ENCODE data around the gene RBCK1. TPM values are rescaled to one million over a fixed set of nuclear protein-coding genes. Genes with fewer than 3 reads are reported as not detected.

RBCK1 gene
- total and polyA plus RNA-seq, 10 of the 15 experiments (the other 5 are each of a cell fraction or from before 2014, with no cell fraction given): 14.1 to 99.7 (median 76.0) TPM

DNA sequence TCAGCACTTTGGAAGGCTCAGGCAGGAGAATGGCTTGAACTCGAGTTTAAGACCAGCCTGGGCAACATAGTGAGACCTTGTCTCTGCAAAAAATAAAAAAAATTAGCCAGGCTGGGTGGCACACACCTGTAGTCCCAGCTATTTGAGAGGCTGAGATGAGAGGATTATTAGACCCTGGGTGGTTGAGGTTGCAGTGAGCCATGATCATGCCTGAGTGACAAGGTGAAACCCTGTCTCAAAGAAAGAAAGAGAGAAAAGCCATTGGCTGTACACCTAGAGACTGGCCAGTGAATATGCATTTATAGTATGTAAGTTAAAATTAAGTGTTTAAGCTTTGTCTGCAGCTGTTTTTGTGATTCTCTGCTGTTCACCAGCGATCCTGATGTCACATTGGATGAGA, 6.1 kb downstream of the RBCK1 start:
- ATAC-seq (no peak), DNase-seq (ENCODE audit: low read depth, low spot score) (no peak), FAIRE-seq (no peak)
- TF ChIP-seq NBN (IDR thresholded peaks at IDR 0.05) (no peak), FOXK2 (IDR thresholded peaks at IDR 0.05) (no peak)
- Histone ChIP-seq H3K27ac (ENCODE audit: control insufficient read depth, insufficient read depth) (no peak overlapping the region), H2AFZ (ENCODE audit: control insufficient read depth, low read depth, low read length) (no peak overlapping the region), H3K4me1 (ENCODE audit: control insufficient read depth, insufficient read depth, low read length) (peaks cover 2% of the 10 kb centered on the region; the same call in 1 of the 2 replicates), H3K4me2 (ENCODE audit: control insufficient read depth, insufficient read depth) (no peak overlapping the region), H3K79me2 (ENCODE audit: control insufficient read depth, insufficient read depth, low read length) (peaks cover 39% of the 10 kb centered on the region), H3K4me3 (no peak overlapping the region), H4K20me1 (ENCODE audit: control insufficient read depth, insufficient read depth) (no peaks in the 10 kb centered on the region), H3K36me3 (ENCODE audit: control insufficient read depth in 2 of 2, insufficient read depth in 2 of 2, low read length in 1 of 2) (peaks cover 2 to 17% of the 10 kb centered on the region in 2 experiments; a peak in 3 of 4 replicates), H3K27me3 (replicated peaks in 1 of 2; ENCODE audit: control insufficient read depth in 2 of 2, insufficient read depth in 2 of 2, low read length in 1 of 2) (no peaks in the 10 kb centered on the region), H3K9me3 (replicated peaks; ENCODE audit: control insufficient read depth, insufficient read depth, low read length) (no peaks in the 10 kb centered on the region), H3K9ac (ENCODE audit: control insufficient read depth, insufficient read depth, low read length) (no peak overlapping the region)
- intact Hi-C loops (cut with micrococcal nuclease; ENCODE audit: unreplicated experiment) (no loop called here), in situ Hi-C loops (cut with MboI) (no loop called here)
- CTCF ChIA-PET: interaction anchor here (0.7 to 1.0 kb wide), 3 partner anchors 14 to 20 kb away, joined by 3 read pairs; no protein-coding TSS in a partner anchor
- BruUV-seq (replicated peaks): no TSS peak
- SMC1A ChIA-PET (ENCODE audit: uncharacterized antibody, unreplicated experiment): interaction anchor here (0.9 kb wide), 1 partner anchor 9 kb away, joined by 3 read pairs; no protein-coding TSS in a partner anchor
- RAD21 ChIA-PET (ENCODE audit: unreplicated experiment): no interaction called here
- POLR2A ChIA-PET: interaction anchor here (0.7 kb wide), 1 partner anchor 45 kb away, joined by 5 read pairs; no protein-coding TSS in a partner anchor
- 91% methylated on average over 2 of the region's 2 CpGs for WGBS (ENCODE audit: insufficient coverage, insufficient replicate concordance, low lambda C conversion rate, missing lambda C conversion rate)

DNA sequence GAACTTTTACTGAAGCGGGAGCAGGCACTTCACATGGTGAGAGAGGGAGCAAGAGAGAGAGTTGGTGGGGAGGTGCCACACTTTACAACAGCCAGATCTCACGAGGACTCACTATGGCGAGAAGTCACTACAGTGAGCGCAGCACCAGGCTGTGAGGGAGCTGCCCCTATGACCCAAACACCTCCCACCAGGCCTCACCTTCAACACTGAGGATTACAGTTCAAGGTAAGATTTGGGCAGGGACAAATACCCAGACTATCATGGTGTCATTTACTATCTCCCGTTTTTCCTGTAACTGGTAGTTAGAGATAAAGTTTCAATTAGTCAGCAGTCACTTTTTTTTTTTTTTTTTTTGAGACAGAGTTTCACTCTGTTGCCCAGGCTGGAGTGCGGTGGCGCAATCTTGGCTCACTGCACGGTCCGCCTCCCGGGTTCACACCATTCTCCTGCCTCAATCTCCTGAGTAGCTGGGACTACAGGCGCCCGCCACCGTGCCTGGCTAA, 7.8 kb downstream of the RBCK1 start:
- no peak for ATAC-seq
- WGBS (ENCODE audit: insufficient coverage, insufficient replicate concordance, low lambda C conversion rate, missing lambda C conversion rate): 88% methylated on average over 5 of the region's 13 CpGs
- Histone ChIP-seq H3K79me2 (ENCODE audit: control insufficient read depth, insufficient read depth, low read length) (peaks cover 22% of the 10 kb centered on the region), H3K4me2 (ENCODE audit: control insufficient read depth, insufficient read depth) (no peak overlapping the region), H3K9ac (ENCODE audit: control insufficient read depth, insufficient read depth, low read length) (no peak overlapping the region), H3K36me3 (ENCODE audit: control insufficient read depth in 2 of 2, insufficient read depth in 2 of 2, low read length in 1 of 2) (peaks cover 7 to 9% of the 10 kb centered on the region in 2 experiments), H2AFZ (ENCODE audit: control insufficient read depth, low read depth, low read length) (no peak overlapping the region), H3K9me3 (replicated peaks; ENCODE audit: control insufficient read depth, insufficient read depth, low read length) (no peaks in the 10 kb centered on the region), H4K20me1 (ENCODE audit: control insufficient read depth, insufficient read depth) (no peaks in the 10 kb centered on the region), H3K27me3 (replicated peaks in 1 of 2; ENCODE audit: control insufficient read depth in 2 of 2, insufficient read depth in 2 of 2, low read length in 1 of 2) (no peaks in the 10 kb centered on the region), H3K4me1 (ENCODE audit: control insufficient read depth, insufficient read depth, low read length) (no peaks in the 10 kb centered on the region), H3K4me3 (no peak overlapping the region), H3K27ac (ENCODE audit: control insufficient read depth, insufficient read depth) (no peak overlapping the region)
- in situ Hi-C loops (cut with MboI): no loop called here
- intact Hi-C loops (cut with micrococcal nuclease; ENCODE audit: unreplicated experiment): no loop called here
- ChIA-PET POLR2A (interaction anchor here (0.7 kb wide), 1 partner anchor 70 kb away, joined by 3 read pairs; no protein-coding TSS in a partner anchor), CTCF (no interaction called here), SMC1A (ENCODE audit: uncharacterized antibody, unreplicated experiment) (no interaction called here), RAD21 (ENCODE audit: unreplicated experiment) (no interaction called here)
- FAIRE-seq: no peak
- no TSS peak for BruUV-seq (replicated peaks)
- no peak for DNase-seq (ENCODE audit: low read depth, low spot score)
- TF ChIP-seq RBBP5 (conservative IDR thresholded peaks at IDR 0.05): no peak
- TF ChIP-seq, protein P1, sequence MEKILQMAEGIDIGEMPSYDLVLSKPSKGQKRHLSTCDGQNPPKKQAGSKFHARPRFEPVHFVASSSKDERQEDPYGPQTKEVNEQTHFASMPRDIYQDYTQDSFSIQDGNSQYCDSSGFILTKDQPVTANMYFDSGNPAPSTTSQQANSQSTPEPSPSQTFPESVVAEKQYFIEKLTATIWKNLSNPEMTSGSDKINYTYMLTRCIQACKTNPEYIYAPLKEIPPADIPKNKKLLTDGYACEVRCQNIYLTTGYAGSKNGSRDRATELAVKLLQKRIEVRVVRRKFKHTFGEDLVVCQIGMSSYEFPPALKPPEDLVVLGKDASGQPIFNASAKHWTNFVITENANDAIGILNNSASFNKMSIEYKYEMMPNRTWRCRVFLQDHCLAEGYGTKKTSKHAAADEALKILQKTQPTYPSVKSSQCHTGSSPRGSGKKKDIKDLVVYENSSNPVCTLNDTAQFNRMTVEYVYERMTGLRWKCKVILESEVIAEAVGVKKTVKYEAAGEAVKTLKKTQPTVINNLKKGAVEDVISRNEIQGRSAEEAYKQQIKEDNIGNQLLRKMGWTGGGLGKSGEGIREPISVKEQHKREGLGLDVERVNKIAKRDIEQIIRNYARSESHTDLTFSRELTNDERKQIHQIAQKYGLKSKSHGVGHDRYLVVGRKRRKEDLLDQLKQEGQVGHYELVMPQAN (conservative IDR thresholded peaks at IDR 0.05): no peak
- no peak for TF ChIP-seq HCFC1 (IDR thresholded peaks at IDR 0.05; ENCODE audit: low read length)
- no peak for TF ChIP-seq NR2C2 (IDR thresholded peaks at IDR 0.05; ENCODE audit: borderline replicate concordance, control insufficient read depth, insufficient read length, low read depth)
- TF ChIP-seq, protein P2, sequence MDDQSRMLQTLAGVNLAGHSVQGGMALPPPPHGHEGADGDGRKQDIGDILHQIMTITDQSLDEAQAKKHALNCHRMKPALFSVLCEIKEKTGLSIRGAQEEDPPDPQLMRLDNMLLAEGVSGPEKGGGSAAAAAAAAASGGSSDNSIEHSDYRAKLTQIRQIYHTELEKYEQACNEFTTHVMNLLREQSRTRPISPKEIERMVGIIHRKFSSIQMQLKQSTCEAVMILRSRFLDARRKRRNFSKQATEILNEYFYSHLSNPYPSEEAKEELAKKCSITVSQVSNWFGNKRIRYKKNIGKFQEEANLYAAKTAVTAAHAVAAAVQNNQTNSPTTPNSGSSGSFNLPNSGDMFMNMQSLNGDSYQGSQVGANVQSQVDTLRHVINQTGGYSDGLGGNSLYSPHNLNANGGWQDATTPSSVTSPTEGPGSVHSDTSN (IDR thresholded peaks at IDR 0.05; ENCODE audit: insufficient replicate concordance, low read depth, low read length): no peak
- TF ChIP-seq CHD4 (IDR thresholded peaks at IDR 0.05): no peak
- TF ChIP-seq, protein P3, sequence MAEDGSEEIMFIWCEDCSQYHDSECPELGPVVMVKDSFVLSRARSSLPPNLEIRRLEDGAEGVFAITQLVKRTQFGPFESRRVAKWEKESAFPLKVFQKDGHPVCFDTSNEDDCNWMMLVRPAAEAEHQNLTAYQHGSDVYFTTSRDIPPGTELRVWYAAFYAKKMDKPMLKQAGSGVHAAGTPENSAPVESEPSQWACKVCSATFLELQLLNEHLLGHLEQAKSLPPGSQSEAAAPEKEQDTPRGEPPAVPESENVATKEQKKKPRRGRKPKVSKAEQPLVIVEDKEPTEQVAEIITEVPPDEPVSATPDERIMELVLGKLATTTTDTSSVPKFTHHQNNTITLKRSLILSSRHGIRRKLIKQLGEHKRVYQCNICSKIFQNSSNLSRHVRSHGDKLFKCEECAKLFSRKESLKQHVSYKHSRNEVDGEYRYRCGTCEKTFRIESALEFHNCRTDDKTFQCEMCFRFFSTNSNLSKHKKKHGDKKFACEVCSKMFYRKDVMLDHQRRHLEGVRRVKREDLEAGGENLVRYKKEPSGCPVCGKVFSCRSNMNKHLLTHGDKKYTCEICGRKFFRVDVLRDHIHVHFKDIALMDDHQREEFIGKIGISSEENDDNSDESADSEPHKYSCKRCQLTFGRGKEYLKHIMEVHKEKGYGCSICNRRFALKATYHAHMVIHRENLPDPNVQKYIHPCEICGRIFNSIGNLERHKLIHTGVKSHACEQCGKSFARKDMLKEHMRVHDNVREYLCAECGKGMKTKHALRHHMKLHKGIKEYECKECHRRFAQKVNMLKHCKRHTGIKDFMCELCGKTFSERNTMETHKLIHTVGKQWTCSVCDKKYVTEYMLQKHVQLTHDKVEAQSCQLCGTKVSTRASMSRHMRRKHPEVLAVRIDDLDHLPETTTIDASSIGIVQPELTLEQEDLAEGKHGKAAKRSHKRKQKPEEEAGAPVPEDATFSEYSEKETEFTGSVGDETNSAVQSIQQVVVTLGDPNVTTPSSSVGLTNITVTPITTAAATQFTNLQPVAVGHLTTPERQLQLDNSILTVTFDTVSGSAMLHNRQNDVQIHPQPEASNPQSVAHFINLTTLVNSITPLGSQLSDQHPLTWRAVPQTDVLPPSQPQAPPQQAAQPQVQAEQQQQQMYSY (CRISPR knock-in tag; IDR thresholded peaks at IDR 0.05): no peak
- no peak for TF ChIP-seq RAD21 (IDR thresholded peaks at IDR 0.05; ENCODE audit: insufficient read depth, low read depth, low read length)
- TF ChIP-seq FOXM1 (IDR thresholded peaks at IDR 0.05; ENCODE audit: low read depth, low read length): no peak

Measured in GM12878 (cell line).